ENCODE data around the gene DAPP1.

The DAPP1 gene

GRCh38 chr4:99891351-99891750 lies 74.7 kb downstream of the DAPP1 start:
- no peak for DNase-seq (ENCODE audit: low read depth)
- H3K4me3 ChIP-seq (ENCODE audit: low read depth, low read length): no peak overlapping the region
- TF ChIP-seq, protein P1, sequence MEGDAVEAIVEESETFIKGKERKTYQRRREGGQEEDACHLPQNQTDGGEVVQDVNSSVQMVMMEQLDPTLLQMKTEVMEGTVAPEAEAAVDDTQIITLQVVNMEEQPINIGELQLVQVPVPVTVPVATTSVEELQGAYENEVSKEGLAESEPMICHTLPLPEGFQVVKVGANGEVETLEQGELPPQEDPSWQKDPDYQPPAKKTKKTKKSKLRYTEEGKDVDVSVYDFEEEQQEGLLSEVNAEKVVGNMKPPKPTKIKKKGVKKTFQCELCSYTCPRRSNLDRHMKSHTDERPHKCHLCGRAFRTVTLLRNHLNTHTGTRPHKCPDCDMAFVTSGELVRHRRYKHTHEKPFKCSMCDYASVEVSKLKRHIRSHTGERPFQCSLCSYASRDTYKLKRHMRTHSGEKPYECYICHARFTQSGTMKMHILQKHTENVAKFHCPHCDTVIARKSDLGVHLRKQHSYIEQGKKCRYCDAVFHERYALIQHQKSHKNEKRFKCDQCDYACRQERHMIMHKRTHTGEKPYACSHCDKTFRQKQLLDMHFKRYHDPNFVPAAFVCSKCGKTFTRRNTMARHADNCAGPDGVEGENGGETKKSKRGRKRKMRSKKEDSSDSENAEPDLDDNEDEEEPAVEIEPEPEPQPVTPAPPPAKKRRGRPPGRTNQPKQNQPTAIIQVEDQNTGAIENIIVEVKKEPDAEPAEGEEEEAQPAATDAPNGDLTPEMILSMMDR (IDR thresholded peaks at IDR 0.05; ENCODE audit: low read depth, low read length, missing control alignments): no peak

DNA sequence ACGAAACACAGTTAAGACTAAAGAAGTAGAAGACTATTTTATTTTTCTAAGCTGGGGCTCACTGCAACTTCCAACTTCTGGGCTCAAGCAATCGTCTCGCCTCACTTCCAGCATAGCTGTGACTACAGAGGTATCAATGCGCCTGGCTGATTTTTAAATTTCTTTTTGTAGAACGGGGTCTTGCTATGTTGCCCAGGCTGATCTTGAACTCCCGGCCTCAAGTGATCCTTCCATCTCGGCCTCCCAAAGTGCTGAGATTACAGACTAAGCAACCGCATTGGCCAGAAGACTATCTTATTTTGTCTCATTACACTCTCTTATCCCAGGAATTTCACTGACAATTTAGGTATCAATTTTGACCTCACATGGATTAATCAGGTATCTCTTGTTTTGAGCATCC lies 76.4 kb downstream of the DAPP1 start:
- TF ChIP-seq, protein P1 (IDR thresholded peaks at IDR 0.05; ENCODE audit: low read depth, low read length, missing control alignments): no peak

DNA sequence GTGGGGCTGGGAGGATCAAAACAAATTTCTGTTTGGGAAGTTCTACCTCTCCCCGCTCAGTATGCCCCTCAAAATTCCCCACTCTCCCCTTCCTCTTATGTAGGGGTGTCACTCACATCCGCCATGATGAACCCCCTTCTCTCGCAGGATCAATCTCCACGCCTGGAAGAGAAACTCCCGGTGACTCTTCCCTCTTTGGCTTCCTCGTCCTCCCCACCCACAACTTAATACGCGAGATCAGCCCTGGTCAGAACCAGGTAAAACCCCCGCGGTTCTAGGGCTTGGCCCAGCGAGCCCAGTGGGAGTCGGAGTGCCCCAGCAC lies 77.2 kb downstream of the DAPP1 start:
- no peak for DNase-seq (ENCODE audit: low read depth)
- TF ChIP-seq, protein P1 (IDR thresholded peaks at IDR 0.05; ENCODE audit: low read depth, low read length, missing control alignments): no peak
- peak overlapping the region; percentile 88 for H3K4me3 ChIP-seq (ENCODE audit: low read depth, low read length)

More for the DNA sequence above, 76.4 kb downstream of the DAPP1 start:
- peak overlapping the region; percentile 88 for H3K4me3 ChIP-seq (ENCODE audit: low read depth, low read length)
- DNase-seq (ENCODE audit: low read depth): no peak

GRCh38 chr4:99894161-99894997 lies 77.8 kb downstream of the DAPP1 start, which contains the start of gene LAMTOR3:
LAMTOR3 (minus strand) TSS chr4:99894427; CDS start chr4:99893963, 464 bp downstream.
- TF ChIP-seq, protein P1 (IDR thresholded peaks at IDR 0.05; ENCODE audit: low read depth, low read length, missing control alignments): no peak
- DNase-seq (ENCODE audit: low read depth): peak; percentile 84

GRCh38 chr4:99894998-99895397 lies 78.4 kb downstream of the DAPP1 start:
- TF ChIP-seq, protein P1 (IDR thresholded peaks at IDR 0.05; ENCODE audit: low read depth, low read length, missing control alignments): no peak
- H3K4me3 ChIP-seq (ENCODE audit: low read depth, low read length): no peak overlapping the region; the same call in 1 of the 2 replicates

More at GRCh38 chr4:99894161-99894997, 77.8 kb downstream of the DAPP1 start, which contains the start of gene LAMTOR3:
- peak within 1 kb of the TSS; percentile 88 for H3K4me3 ChIP-seq (ENCODE audit: low read depth, low read length)

DNA sequence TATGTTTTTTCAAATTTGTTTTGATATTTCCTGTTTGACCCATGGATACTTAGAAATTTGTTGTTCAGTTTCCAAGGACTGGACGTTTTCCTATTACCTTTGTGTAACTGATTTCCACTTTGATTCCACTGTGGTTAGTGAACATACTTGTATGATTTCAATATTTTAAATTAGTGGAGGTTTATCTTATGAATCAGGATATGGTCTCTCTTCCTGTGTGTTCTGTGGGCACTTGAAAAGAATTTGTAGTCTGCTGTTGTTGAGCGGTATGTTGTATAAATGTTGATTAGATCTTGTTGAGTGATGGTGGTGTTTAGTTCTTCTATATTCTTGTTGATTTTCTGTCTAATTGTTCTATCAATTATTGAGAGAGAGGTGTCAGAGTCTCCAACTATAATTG lies 98.8 kb downstream of the DAPP1 start:
- DNase-seq (ENCODE audit: low read depth): no peak
- H3K4me3 ChIP-seq (ENCODE audit: low read depth, low read length): no peak overlapping the region
- TF ChIP-seq, protein P1 (IDR thresholded peaks at IDR 0.05; ENCODE audit: low read depth, low read length, missing control alignments): no peak

More at GRCh38 chr4:99894998-99895397, 78.4 kb downstream of the DAPP1 start:
- DNase-seq (ENCODE audit: low read depth): no peak

Data from GM12864 (cell line).